ENCODE measurements around the gene TUT1. TPM values are rescaled to one million over a fixed set of nuclear protein-coding genes. Genes with fewer than 3 reads are reported as not detected.

The TUT1 gene
- total RNA-seq, 1 donor from 2014 or later: 17.6 TPM

- no peaks in the 10 kb centered on the region for H3K27me3 ChIP-seq
- H3K9me3 ChIP-seq: no peaks in the 10 kb centered on the region
- peak overlapping the region; percentile 99 for H3K27ac ChIP-seq
- ATAC-seq: peak; percentile 0
- peaks cover 73% of the 10 kb centered on the region for H3K4me1 ChIP-seq
- no peak for TF ChIP-seq CTCF (IDR thresholded peaks at IDR 0.05)
- no peak for DNase-seq
- no peaks in the 10 kb centered on the region for H3K36me3 ChIP-seq
- intact Hi-C loops (cut with DNase I): no loop called here
- peak overlapping the region; percentile 85 for H3K4me3 ChIP-seq
Measured at GRCh38 chr11:62544581-62545436, 46.5 kb downstream of the TUT1 start.

- TF ChIP-seq CTCF (IDR thresholded peaks at IDR 0.05): no peak
- intact Hi-C loops (cut with DNase I): no loop called here
- peak overlapping the region; percentile 99 for H3K27ac ChIP-seq
- H3K36me3 ChIP-seq: no peaks in the 10 kb centered on the region
- H3K27me3 ChIP-seq: no peaks in the 10 kb centered on the region
- no peak for ATAC-seq
- peaks cover 74% of the 10 kb centered on the region for H3K4me1 ChIP-seq
- DNase-seq: no peak
- peak overlapping the region; percentile 85 for H3K4me3 ChIP-seq
- no peaks in the 10 kb centered on the region for H3K9me3 ChIP-seq
Measured at GRCh38 chr11:62543680-62544444, 47.5 kb downstream of the TUT1 start.

- Histone ChIP-seq H3K36me3 (peaks cover 6% of the 10 kb centered on the region), H3K27me3 (no peaks in the 10 kb centered on the region), H3K27ac (peak overlapping the region; percentile 99), H3K9me3 (no peaks in the 10 kb centered on the region), H3K4me1 (peaks cover 74% of the 10 kb centered on the region), H3K4me3 (peak overlapping the region; percentile 85)
- TF ChIP-seq CTCF (IDR thresholded peaks at IDR 0.05): peak; percentile 99
- ATAC-seq (peak; percentile 70), DNase-seq (peak; percentile 89)
- intact Hi-C loops (cut with DNase I): no loop called here
Measured at GRCh38 chr11:62542750-62543567, 48.4 kb downstream of the TUT1 start.

- no peak for TF ChIP-seq CTCF (IDR thresholded peaks at IDR 0.05)
- Histone ChIP-seq H3K4me1 (peaks cover 75% of the 10 kb centered on the region), H3K9me3 (no peaks in the 10 kb centered on the region), H3K27ac (peak overlapping the region; percentile 99), H3K36me3 (peaks cover 7% of the 10 kb centered on the region), H3K4me3 (peak overlapping the region; percentile 85), H3K27me3 (no peaks in the 10 kb centered on the region)
- intact Hi-C loops (cut with DNase I): no loop called here
- ATAC-seq (no peak), DNase-seq (no peak)
Measured at GRCh38 chr11:62542111-62542745, 49.1 kb downstream of the TUT1 start.
